GM19240 (cell line): Measurements from ENCODE around the gene SYPL2.
"Not testable (repeated sequence)": the region's sequence is repeated elsewhere in the genome, so short reads cannot be mapped to it uniquely, and the experiment has no call there.

Experiments
- DNase-seq: peaks from one replicate; pipeline ENCODE4 v3.0.0; 2011; ENCODE audit warnings: low spot score; ENCODE audit not compliant: insufficient read length

The SYPL2 gene

GRCh38 chr1:109470245-109470644 is 3.9 kb downstream of the SYPL2 start:
- no peak for DNase-seq

GRCh38 chr1:109472779-109473178 is 6.4 kb downstream of the SYPL2 start:
- DNase-seq, result no peak

GRCh38 chr1:109473284-109474057 is 7.1 kb downstream of the SYPL2 start:
- not testable (repeated sequence) for DNase-seq

GRCh38 chr1:109474697-109475096 is 8.4 kb downstream of the SYPL2 start:
- no peak for DNase-seq

- no peak for DNase-seq
Measured at GRCh38 chr1:109475261-109475660, 8.9 kb downstream of the SYPL2 start.

- no peak for DNase-seq
Measured at GRCh38 chr1:109476825-109477224, 10.5 kb downstream of the SYPL2 start.

GRCh38 chr1:109477821-109478220 is 11.5 kb downstream of the SYPL2 start:
- DNase-seq, result no peak

- DNase-seq, result no peak
Measured at GRCh38 chr1:109478806-109479205, 12.5 kb downstream of the SYPL2 start.

GRCh38 chr1:109479311-109479710 is 13.0 kb downstream of the SYPL2 start:
- no peak for DNase-seq

GRCh38 chr1:109479901-109480300 is 13.6 kb downstream of the SYPL2 start:
- no peak for DNase-seq

- no peak for DNase-seq
Measured at GRCh38 chr1:109481646-109482045, 15.3 kb downstream of the SYPL2 start.

- no peak for DNase-seq
Measured at GRCh38 chr1:109482242-109482641, 15.9 kb downstream of the SYPL2 start.

- DNase-seq, result no peak
Measured at GRCh38 chr1:109482791-109483671, 16.7 kb downstream of the SYPL2 start.

- peak; percentile 93 for DNase-seq
Measured at GRCh38 chr1:109483672-109484518, 17.5 kb downstream of the SYPL2 start, which contains the start of gene ATXN7L2. TSS of gene ATXN7L2 (plus strand) at chr1:109483905. CDS start at chr1:109483954, 49 bp downstream.

- no peak for DNase-seq
Measured at GRCh38 chr1:109484519-109484975, 18.2 kb downstream of the SYPL2 start.

GRCh38 chr1:109485001-109485400 is 18.7 kb downstream of the SYPL2 start:
- no peak for DNase-seq

- DNase-seq, result no peak
Measured at GRCh38 chr1:109487261-109487660, 20.9 kb downstream of the SYPL2 start.

GRCh38 chr1:109488201-109488600 is 21.9 kb downstream of the SYPL2 start:
- no peak for DNase-seq

GRCh38 chr1:109488696-109489095 is 22.4 kb downstream of the SYPL2 start:
- DNase-seq, result no peak

- no peak for DNase-seq
Measured at GRCh38 chr1:109490029-109490933, 23.9 kb downstream of the SYPL2 start.
